SK-N-SH treated with all-trans-retinoic acid at 6 μM for 48 hours (cell line): ENCODE results near the gene SAC3D1.
A peak's percentile ranks its signal among the peaks of the same experiment; 100 is the strongest.

Experiments used
- ATAC-seq: fragments of 200-7000 bp; cut with Tn5 transposase; 3 replicates; pipeline ENCODE4 v1.9.1; 2020; ENCODE audit warnings: mild to moderate bottlenecking, moderate library complexity
- ARNTL ChIP-seq: fragments of 450-650 bp; formaldehyde crosslinking; IDR thresholded peaks from 2 replicates; pipeline ENCODE4 v1.5.0; 2020; ENCODE audit warnings: low read depth, mild to moderate bottlenecking, moderate library complexity, borderline replicate concordance
- BACH2 ChIP-seq: fragments of 250-450 bp; sonication (Bioruptor Pico); IDR thresholded peaks from 2 replicates; pipeline ENCODE4 v1.9.0; 2021; ENCODE audit warnings: mild to moderate bottlenecking, borderline replicate concordance
- CSDC2 ChIP-seq: fragments of 250-450 bp; sonication (Bioruptor Pico); IDR thresholded peaks from 2 replicates; pipeline ENCODE4 v1.5.0; 2020; ENCODE audit warnings: mild to moderate bottlenecking, moderate library complexity
- ESRRG ChIP-seq: fragments of 250-450 bp; sonication (Bioruptor Pico); IDR thresholded peaks from 2 replicates; pipeline ENCODE4 v1.6.1; 2021; ENCODE audit warnings: mild to moderate bottlenecking
- GLIS3 ChIP-seq: fragments of 250-450 bp; sonication (Bioruptor Pico); IDR thresholded peaks from 2 replicates; pipeline ENCODE4 v1.5.0; 2020; ENCODE audit warnings: mild to moderate bottlenecking, moderate library complexity
- ISL1 ChIP-seq: fragments of 250-450 bp; sonication (Bioruptor Pico); IDR thresholded peaks from 2 replicates; pipeline ENCODE4 v2.1.2; 2022; ENCODE audit warnings: mild to moderate bottlenecking, moderate library complexity
- PPARA ChIP-seq: fragments of 250-450 bp; sonication (Bioruptor Pico); IDR thresholded peaks from 2 replicates; pipeline ENCODE4 v1.5.0; 2020; ENCODE audit warnings: mild to moderate bottlenecking, borderline replicate concordance
- RARB ChIP-seq: fragments of 250-450 bp; sonication (Bioruptor Pico); IDR thresholded peaks from 2 replicates; pipeline ENCODE4 v1.8.0; 2021; ENCODE audit warnings: mild to moderate bottlenecking, moderate library complexity
- SNAI2 ChIP-seq: fragments of 250-450 bp; sonication (Bioruptor Pico); IDR thresholded peaks from 2 replicates; pipeline ENCODE4 v1.5.0; 2020; ENCODE audit warnings: mild to moderate bottlenecking, moderate library complexity
- TCF4 ChIP-seq: fragments of 250-450 bp; sonication (Bioruptor Pico); IDR thresholded peaks from 2 replicates; pipeline ENCODE4 v1.8.0; 2021; ENCODE audit warnings: mild to moderate bottlenecking, moderate library complexity, borderline replicate concordance
- TOX ChIP-seq: fragments of 250-450 bp; sonication (Bioruptor Pico); IDR thresholded peaks from 2 replicates; pipeline ENCODE4 v1.8.0; 2021; ENCODE audit warnings: mild to moderate bottlenecking, moderate library complexity, borderline replicate concordance
- ZC3H10 ChIP-seq: fragments of 250-450 bp; sonication (Bioruptor Pico); IDR thresholded peaks from 2 replicates; pipeline ENCODE4 v1.5.1; 2021; ENCODE audit warnings: mild to moderate bottlenecking, moderate library complexity
- ZFP30 ChIP-seq: fragments of 450-650 bp; formaldehyde crosslinking; IDR thresholded peaks from 2 replicates; pipeline ENCODE4 v1.5.0; 2022; ENCODE audit warnings: mild to moderate bottlenecking, moderate library complexity
- ZNF565 ChIP-seq: fragments of 450-650 bp; formaldehyde crosslinking; conservative IDR thresholded peaks from 2 replicates; pipeline ENCODE4 v1.5.0; 2020; ENCODE audit warnings: low read depth, mild to moderate bottlenecking, moderate library complexity
- ZNF70 ChIP-seq: fragments of 450-650 bp; formaldehyde crosslinking; IDR thresholded peaks from 2 replicates; pipeline ENCODE4 v1.5.0; 2020; ENCODE audit warnings: mild to moderate bottlenecking, moderate library complexity
- ZNF8 ChIP-seq: fragments of 450-650 bp; formaldehyde crosslinking; IDR thresholded peaks from 2 replicates; pipeline ENCODE4 v1.5.0; 2020; ENCODE audit warnings: mild to moderate bottlenecking, moderate library complexity
- TF ChIP-seq, protein P1 (sequence below): fragments of 250-450 bp; sonication (Bioruptor Pico); IDR thresholded peaks from 2 replicates; pipeline ENCODE4 v1.8.0; 2021; ENCODE audit warnings: low read depth, mild to moderate bottlenecking, moderate library complexity, borderline replicate concordance
- TF ChIP-seq, protein P2 (sequence below): fragments of 250-450 bp; sonication (Bioruptor Pico); IDR thresholded peaks from 2 replicates; pipeline ENCODE4 v1.5.0; 2020; ENCODE audit warnings: mild to moderate bottlenecking, moderate library complexity
- TF ChIP-seq, protein P3 (sequence below): fragments of 250-450 bp; sonication (Bioruptor Pico); IDR thresholded peaks from 2 replicates; pipeline ENCODE4 v1.5.1; 2020; ENCODE audit warnings: low read depth, mild to moderate bottlenecking, moderate library complexity
- TF ChIP-seq, protein P4 (sequence below): fragments of 250-450 bp; sonication (Bioruptor Pico); IDR thresholded peaks from 2 replicates; pipeline ENCODE4 v1.8.0; 2020; ENCODE audit warnings: mild to moderate bottlenecking, moderate library complexity, borderline replicate concordance
- TF ChIP-seq, protein P5 (sequence below): fragments of 250-450 bp; sonication (Bioruptor Pico); IDR thresholded peaks from 2 replicates; pipeline ENCODE4 v1.5.1; 2021; ENCODE audit warnings: mild to moderate bottlenecking, moderate library complexity

The SAC3D1 gene

DNA sequence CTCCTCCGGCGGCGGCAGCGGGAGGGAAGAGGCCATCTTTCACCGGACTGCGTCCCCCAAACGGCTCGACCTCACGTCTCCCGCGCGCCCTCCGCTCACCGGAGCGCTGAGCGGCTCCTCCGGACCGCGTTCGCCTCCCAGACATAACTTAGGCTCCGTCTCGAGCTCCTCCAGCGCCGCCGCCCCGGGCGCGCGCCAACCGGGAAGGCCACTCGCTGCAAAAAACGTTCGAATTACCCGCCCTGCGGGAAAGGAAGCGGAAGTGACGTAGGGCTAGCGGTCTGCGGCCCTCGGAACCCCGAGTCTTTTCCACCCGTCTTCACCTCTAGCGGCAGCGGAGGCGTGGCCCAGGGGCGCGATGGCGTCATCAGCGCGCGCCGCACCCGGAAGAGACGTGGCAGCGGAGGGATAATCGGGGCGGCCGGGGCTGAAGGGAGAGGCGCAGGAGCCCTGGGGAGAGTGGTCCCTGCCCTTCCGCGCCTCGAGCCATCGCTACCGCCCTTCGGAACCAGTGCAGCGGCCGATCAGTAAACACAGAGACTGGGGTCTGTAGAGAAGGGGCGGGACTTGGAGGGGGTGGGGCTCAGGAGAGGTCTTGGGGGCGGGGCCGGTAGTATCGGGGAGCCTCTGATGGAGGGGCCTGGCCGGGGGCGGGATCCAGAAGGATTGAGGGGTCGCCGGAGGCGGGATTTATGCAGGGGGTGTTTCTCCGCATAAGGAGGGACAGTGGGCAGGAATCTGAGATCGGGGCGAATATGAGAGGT is 43.0 kb downstream of the SAC3D1 start, which contains the start of the genes CDCA5 and ZFPL1:
Gene CDCA5 (minus strand): TSS at position 207 of the 764 bp plus-strand sequence. CDS start 62 bp downstream, at position 145.
Gene ZFPL1 (plus strand): TSS at position 389 of the 764 bp plus-strand sequence. CDS start 477 bp downstream, outside the sequence.
- no peak for TF ChIP-seq ZNF565
- TF ChIP-seq SNAI2 (CRISPR knock-in tag), result no peak
- TF ChIP-seq, protein P1, sequence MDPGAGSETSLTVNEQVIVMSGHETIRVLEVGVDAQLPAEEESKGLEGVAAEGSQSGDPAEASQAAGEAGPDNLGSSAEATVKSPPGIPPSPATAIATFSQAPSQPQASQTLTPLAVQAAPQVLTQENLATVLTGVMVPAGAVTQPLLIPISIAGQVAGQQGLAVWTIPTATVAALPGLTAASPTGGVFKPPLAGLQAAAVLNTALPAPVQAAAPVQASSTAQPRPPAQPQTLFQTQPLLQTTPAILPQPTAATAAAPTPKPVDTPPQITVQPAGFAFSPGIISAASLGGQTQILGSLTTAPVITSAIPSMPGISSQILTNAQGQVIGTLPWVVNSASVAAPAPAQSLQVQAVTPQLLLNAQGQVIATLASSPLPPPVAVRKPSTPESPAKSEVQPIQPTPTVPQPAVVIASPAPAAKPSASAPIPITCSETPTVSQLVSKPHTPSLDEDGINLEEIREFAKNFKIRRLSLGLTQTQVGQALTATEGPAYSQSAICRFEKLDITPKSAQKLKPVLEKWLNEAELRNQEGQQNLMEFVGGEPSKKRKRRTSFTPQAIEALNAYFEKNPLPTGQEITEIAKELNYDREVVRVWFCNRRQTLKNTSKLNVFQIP (CRISPR knock-in tag), result no peak
- TF ChIP-seq, protein P2, sequence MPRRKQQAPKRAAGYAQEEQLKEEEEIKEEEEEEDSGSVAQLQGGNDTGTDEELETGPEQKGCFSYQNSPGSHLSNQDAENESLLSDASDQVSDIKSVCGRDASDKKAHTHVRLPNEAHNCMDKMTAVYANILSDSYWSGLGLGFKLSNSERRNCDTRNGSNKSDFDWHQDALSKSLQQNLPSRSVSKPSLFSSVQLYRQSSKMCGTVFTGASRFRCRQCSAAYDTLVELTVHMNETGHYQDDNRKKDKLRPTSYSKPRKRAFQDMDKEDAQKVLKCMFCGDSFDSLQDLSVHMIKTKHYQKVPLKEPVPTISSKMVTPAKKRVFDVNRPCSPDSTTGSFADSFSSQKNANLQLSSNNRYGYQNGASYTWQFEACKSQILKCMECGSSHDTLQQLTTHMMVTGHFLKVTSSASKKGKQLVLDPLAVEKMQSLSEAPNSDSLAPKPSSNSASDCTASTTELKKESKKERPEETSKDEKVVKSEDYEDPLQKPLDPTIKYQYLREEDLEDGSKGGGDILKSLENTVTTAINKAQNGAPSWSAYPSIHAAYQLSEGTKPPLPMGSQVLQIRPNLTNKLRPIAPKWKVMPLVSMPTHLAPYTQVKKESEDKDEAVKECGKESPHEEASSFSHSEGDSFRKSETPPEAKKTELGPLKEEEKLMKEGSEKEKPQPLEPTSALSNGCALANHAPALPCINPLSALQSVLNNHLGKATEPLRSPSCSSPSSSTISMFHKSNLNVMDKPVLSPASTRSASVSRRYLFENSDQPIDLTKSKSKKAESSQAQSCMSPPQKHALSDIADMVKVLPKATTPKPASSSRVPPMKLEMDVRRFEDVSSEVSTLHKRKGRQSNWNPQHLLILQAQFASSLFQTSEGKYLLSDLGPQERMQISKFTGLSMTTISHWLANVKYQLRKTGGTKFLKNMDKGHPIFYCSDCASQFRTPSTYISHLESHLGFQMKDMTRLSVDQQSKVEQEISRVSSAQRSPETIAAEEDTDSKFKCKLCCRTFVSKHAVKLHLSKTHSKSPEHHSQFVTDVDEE (CRISPR knock-in tag), result no peak
- no peak for TF ChIP-seq RARB
- TF ChIP-seq PPARA (CRISPR knock-in tag), result no peak
- no peak for TF ChIP-seq ZNF70 (CRISPR knock-in tag)
- peak; percentile 88 for ATAC-seq

DNA sequence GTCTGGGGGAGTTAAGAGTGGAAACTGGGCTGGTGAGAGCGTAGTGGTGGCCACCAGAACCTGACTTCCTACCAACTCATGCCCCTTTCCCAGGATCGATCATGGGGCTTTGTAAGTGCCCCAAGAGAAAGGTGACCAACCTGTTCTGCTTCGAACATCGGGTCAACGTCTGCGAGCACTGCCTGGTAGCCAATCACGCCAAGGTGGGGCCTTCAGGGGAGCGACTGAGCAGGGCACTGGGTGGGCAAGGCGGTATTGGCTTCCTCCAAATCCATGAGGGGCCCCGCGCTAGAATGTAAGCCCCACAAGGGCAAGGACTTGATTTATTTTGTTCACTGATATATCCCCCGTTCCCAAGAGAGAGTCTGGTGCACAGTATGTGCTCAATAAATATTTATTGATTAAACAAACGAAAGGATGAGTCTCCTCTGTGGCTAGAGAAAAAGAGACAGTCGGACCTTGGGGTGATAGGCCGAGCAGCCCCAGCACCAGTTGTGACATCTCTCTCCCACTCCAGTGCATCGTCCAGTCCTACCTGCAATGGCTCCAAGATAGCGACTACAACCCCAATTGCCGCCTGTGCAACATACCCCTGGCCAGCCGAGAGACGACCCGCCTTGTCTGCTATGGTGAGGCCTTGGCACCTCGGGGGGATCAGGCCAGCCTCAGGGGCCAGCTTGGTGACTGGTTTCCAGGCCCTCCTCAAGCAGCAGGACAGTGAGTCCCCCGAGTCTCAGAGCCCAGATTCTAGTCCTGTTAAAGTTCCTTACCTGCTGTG is 43.8 kb downstream of the SAC3D1 start:
- TF ChIP-seq ESRRG (CRISPR knock-in tag) (no peak), ZNF8 (no peak), ZNF565 (no peak), ZC3H10 (no peak), TCF4 (no peak), ZNF70 (CRISPR knock-in tag) (no peak), GLIS3 (CRISPR knock-in tag) (no peak), ZFP30 (CRISPR knock-in tag) (no peak), TOX (no peak), RARB (no peak), BACH2 (CRISPR knock-in tag) (no peak), ARNTL (CRISPR knock-in tag) (no peak), ISL1 (no peak), CSDC2 (CRISPR knock-in tag) (no peak)
- TF ChIP-seq, protein P3, sequence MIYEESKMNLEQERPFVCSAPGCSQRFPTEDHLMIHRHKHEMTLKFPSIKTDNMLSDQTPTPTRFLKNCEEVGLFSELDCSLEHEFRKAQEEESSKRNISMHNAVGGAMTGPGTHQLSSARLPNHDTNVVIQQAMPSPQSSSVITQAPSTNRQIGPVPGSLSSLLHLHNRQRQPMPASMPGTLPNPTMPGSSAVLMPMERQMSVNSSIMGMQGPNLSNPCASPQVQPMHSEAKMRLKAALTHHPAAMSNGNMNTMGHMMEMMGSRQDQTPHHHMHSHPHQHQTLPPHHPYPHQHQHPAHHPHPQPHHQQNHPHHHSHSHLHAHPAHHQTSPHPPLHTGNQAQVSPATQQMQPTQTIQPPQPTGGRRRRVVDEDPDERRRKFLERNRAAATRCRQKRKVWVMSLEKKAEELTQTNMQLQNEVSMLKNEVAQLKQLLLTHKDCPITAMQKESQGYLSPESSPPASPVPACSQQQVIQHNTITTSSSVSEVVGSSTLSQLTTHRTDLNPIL (CRISPR knock-in tag), result no peak
- TF ChIP-seq, protein P4, sequence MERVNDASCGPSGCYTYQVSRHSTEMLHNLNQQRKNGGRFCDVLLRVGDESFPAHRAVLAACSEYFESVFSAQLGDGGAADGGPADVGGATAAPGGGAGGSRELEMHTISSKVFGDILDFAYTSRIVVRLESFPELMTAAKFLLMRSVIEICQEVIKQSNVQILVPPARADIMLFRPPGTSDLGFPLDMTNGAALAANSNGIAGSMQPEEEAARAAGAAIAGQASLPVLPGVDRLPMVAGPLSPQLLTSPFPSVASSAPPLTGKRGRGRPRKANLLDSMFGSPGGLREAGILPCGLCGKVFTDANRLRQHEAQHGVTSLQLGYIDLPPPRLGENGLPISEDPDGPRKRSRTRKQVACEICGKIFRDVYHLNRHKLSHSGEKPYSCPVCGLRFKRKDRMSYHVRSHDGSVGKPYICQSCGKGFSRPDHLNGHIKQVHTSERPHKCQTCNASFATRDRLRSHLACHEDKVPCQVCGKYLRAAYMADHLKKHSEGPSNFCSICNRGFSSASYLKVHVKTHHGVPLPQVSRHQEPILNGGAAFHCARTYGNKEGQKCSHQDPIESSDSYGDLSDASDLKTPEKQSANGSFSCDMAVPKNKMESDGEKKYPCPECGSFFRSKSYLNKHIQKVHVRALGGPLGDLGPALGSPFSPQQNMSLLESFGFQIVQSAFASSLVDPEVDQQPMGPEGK (CRISPR knock-in tag), result no peak
- TF ChIP-seq, protein P2 (CRISPR knock-in tag), result no peak
- TF ChIP-seq, protein P5, sequence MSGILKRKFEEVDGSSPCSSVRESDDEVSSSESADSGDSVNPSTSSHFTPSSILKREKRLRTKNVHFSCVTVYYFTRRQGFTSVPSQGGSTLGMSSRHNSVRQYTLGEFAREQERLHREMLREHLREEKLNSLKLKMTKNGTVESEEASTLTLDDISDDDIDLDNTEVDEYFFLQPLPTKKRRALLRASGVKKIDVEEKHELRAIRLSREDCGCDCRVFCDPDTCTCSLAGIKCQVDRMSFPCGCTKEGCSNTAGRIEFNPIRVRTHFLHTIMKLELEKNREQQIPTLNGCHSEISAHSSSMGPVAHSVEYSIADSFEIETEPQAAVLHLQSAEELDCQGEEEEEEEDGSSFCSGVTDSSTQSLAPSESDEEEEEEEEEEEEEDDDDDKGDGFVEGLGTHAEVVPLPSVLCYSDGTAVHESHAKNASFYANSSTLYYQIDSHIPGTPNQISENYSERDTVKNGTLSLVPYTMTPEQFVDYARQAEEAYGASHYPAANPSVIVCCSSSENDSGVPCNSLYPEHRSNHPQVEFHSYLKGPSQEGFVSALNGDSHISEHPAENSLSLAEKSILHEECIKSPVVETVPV (CRISPR knock-in tag), result no peak
- peak; percentile 29 for ATAC-seq
